Stimulated activated CD4-positive, alpha-beta T cell treated with anti-CD3 and anti-CD28 coated beads, Interleukin-2, amount 100 ng/mL, for 48 hours (primary cell): ENCODE data around the gene SUN3.

Source experiments
- DNase-seq, 2 donors: peaks; one replicate each; pipeline ENCODE4 v3.0.0-alpha.2; 2020

SUN3 gene

GRCh38 chr7:48028938-48029337 is at the start of gene SUN3:
SUN3 (minus strand) TSS chr7:48029107; CDS start chr7:48028938, 169 bp downstream.
- DNase-seq: no peak

- no peak for DNase-seq
Observed at GRCh38 chr7:48078470-48078869, 49.6 kb upstream of the SUN3 start.

- no peak for DNase-seq
Observed at GRCh38 chr7:48077423-48077822, 48.5 kb upstream of the SUN3 start.

GRCh38 chr7:48074204-48074654 is 45.3 kb upstream of the SUN3 start:
- DNase-seq: no peak

- DNase-seq: no peak
Observed at GRCh38 chr7:48067475-48067874, 38.6 kb upstream of the SUN3 start.

GRCh38 chr7:48063985-48064384 is 35.1 kb upstream of the SUN3 start:
- DNase-seq: no peak

- no peak for DNase-seq
Observed at GRCh38 chr7:48059706-48060105, 30.8 kb upstream of the SUN3 start.

GRCh38 chr7:48058990-48059389 is 30.1 kb upstream of the SUN3 start:
- no peak for DNase-seq

GRCh38 chr7:48053736-48054135 is 24.8 kb upstream of the SUN3 start:
- DNase-seq: no peak

- peak in 1 of 2 donors; percentile 17 for DNase-seq
Observed at GRCh38 chr7:48052748-48053147, 23.8 kb upstream of the SUN3 start.

- no peak for DNase-seq
Observed at GRCh38 chr7:48049850-48050249, 20.9 kb upstream of the SUN3 start.

- DNase-seq: no peak
Observed at GRCh38 chr7:48048113-48048512, 19.2 kb upstream of the SUN3 start.

GRCh38 chr7:48046458-48046857 is 17.6 kb upstream of the SUN3 start:
- DNase-seq: no peak

- no peak for DNase-seq
Observed at GRCh38 chr7:48045195-48045765, 16.4 kb upstream of the SUN3 start.

- no peak for DNase-seq
Observed at GRCh38 chr7:48042636-48043035, 13.7 kb upstream of the SUN3 start.

GRCh38 chr7:48042216-48042615 is 13.3 kb upstream of the SUN3 start:
- DNase-seq: no peak

GRCh38 chr7:48041653-48041970 is 12.7 kb upstream of the SUN3 start:
- DNase-seq: no peak

- no peak for DNase-seq
Observed at GRCh38 chr7:48040944-48041652, 12.2 kb upstream of the SUN3 start.

GRCh38 chr7:48038815-48039506 is 10.1 kb upstream of the SUN3 start:
- no peak for DNase-seq

GRCh38 chr7:48035967-48036478 is 7.1 kb upstream of the SUN3 start:
- no peak for DNase-seq

GRCh38 chr7:48035301-48035966 is 6.5 kb upstream of the SUN3 start, which contains the start of gene C7orf57:
C7orf57 (plus strand) TSS chr7:48035543; CDS start chr7:48036309, 766 bp downstream.
- DNase-seq: peak; percentile 82

GRCh38 chr7:48033922-48034321 is 5.0 kb upstream of the SUN3 start:
- no peak for DNase-seq

GRCh38 chr7:48031111-48031510 is 2.2 kb upstream of the SUN3 start:
- no peak for DNase-seq
